GM12878 (cell line): ENCODE data around the gene ASCC1. TPM values are rescaled to one million over a fixed set of nuclear protein-coding genes. Genes with fewer than 3 reads are reported as not detected.

Experiments used
- ATAC-seq: fragments of 200-7000 bp; cut with Tn5 transposase; 3 replicates; pipeline ENCODE4 v1.9.1; 2020; ENCODE audit warnings: mild to moderate bottlenecking, moderate library complexity
- BruUV-seq: library from RNA; stranded (reverse); fragments of 400-500 nt; replicated peaks from 2 replicates; lab custom pipeline; 2021; lab: Mats Ljungman, UMichigan
- CTCF ChIA-PET: fragments of 300-600 bp; sonication (Branson Sonifier 250); formaldehyde crosslinking; extraction: SDS; loops from one replicate; lab custom pipeline; 2021; ENCODE audit warnings: inconsistent platforms; lab: Yijun Ruan, JAX
- POLR2A ChIA-PET: fragments of 350-600 bp; formaldehyde crosslinking; extraction: SDS; loops from one replicate; lab custom pipeline; 2021; ENCODE audit warnings: inconsistent platforms; lab: Charles Lee
- RAD21 ChIA-PET: fragments of 300-600 bp; sonication (Branson Sonifier 250); formaldehyde crosslinking; loops from one replicate; lab custom pipeline; 2023; ENCODE audit warnings: antibody characterized with exemption; ENCODE audit not compliant: unreplicated experiment; lab: Charles Lee
- SMC1A ChIA-PET: fragments of 300-600 bp; sonication (Branson Sonifier 250); formaldehyde crosslinking; loops from one replicate; lab custom pipeline; 2023; ENCODE audit not compliant: unreplicated experiment, uncharacterized antibody; lab: Charles Lee
- DNase-seq: peaks from one replicate; pipeline ENCODE4 v3.0.0-alpha.2; 2011; ENCODE audit warnings: low read depth, low spot score
- FAIRE-seq: peaks from 3 replicates; lab custom pipeline; 2011; peaks lifted over from hg19 to GRCh38; lab: Jason Lieb, UNC
- H2AFZ ChIP-seq: 2 replicates; pipeline ENCODE4 v1.6.0; 2011; ENCODE audit warnings: low read depth, low read length, control low read depth; ENCODE audit not compliant: control insufficient read depth
- H3K27ac ChIP-seq: 2 replicates; pipeline ENCODE4 v1.5.1; 2011; ENCODE audit warnings: control low read depth; ENCODE audit not compliant: control insufficient read depth, insufficient read depth
- H3K27me3 ChIP-seq, 2 experiments: replicated peaks in 1 of 2; 2 replicates each; pipeline versions ENCODE4 v1.6.0 to v1.6.1; 2011; ENCODE audit warnings: low read length in 1 of 2; ENCODE audit not compliant: control insufficient read depth in 2 of 2, insufficient read depth in 2 of 2
- H3K36me3 ChIP-seq, 2 experiments: 2 replicates each; pipeline ENCODE4 v1.5.1; 2011; ENCODE audit warnings: low read length in 1 of 2; ENCODE audit not compliant: control insufficient read depth in 2 of 2, insufficient read depth in 2 of 2
- H3K4me1 ChIP-seq: 2 replicates; pipeline ENCODE4 v1.6.1; 2011; ENCODE audit warnings: mild to moderate bottlenecking, low read length, moderate library complexity, mixed read lengths; ENCODE audit not compliant: control insufficient read depth, insufficient read depth
- H3K4me2 ChIP-seq: 2 replicates; pipeline ENCODE4 v1.6.0; 2011; ENCODE audit warnings: control low read depth; ENCODE audit not compliant: control insufficient read depth, insufficient read depth
- H3K4me3 ChIP-seq: fragments of 200-600 bp; sonication (generic); 2 replicates; pipeline ENCODE4 v1.5.1; 2016
- H3K79me2 ChIP-seq: 2 replicates; pipeline ENCODE4 v1.6.0; 2011; ENCODE audit warnings: low read length; ENCODE audit not compliant: control insufficient read depth, insufficient read depth
- H3K9ac ChIP-seq: 2 replicates; pipeline ENCODE4 v1.8.0; 2011; ENCODE audit warnings: low read length, control low read depth, mixed read lengths; ENCODE audit not compliant: control insufficient read depth, insufficient read depth
- H3K9me3 ChIP-seq: replicated peaks from 3 replicates; pipeline ENCODE4 v1.5.1; 2011; ENCODE audit warnings: mild to moderate bottlenecking, low read length; ENCODE audit not compliant: control insufficient read depth, insufficient read depth
- H4K20me1 ChIP-seq: 2 replicates; pipeline ENCODE4 v1.6.0; 2011; ENCODE audit not compliant: control insufficient read depth, insufficient read depth
- CHD2 ChIP-seq: IDR thresholded peaks from 2 replicates; pipeline ENCODE4 v1.6.1; 2011; ENCODE audit warnings: low read depth, low read length, improper control_type of control experiment, borderline replicate concordance
- WGBS: methylation state at CpG from one replicate; pipeline ENCODE4 v1.1.6; 2016; ENCODE audit warnings: low lambda C conversion rate; ENCODE audit not compliant: insufficient replicate concordance, insufficient coverage; ENCODE audit errors: missing lambda C conversion rate; 5-methylcytosine and 5-hydroxymethylcytosine counted together
- in situ Hi-C: fragments of 300-500 bp; cut with MboI; formaldehyde crosslinking; loops from 9 replicates; pipeline ENCODE4 v1.14.3; 2018; ENCODE audit warnings: mixed read lengths
- intact Hi-C: fragments of 100-400 bp; cut with micrococcal nuclease; formaldehyde crosslinking; loops from one replicate; pipeline ENCODE4 v1.14.2; 2022; ENCODE audit not compliant: unreplicated experiment
- polyA plus RNA-seq, 11 experiments: library from polyadenylated mRNA; depleted of rRNA in 4 of 11; unstranded in 6 of 11; stranded (reverse) in 5 of 11; fragments of >200 nt; fragmentation: Nextera tagmentation in 4 of 11; fragmentation: Illumina TruSeq in 1 of 11; extraction: Ambion mirVana in 4 of 11; extraction: Trizol in 1 of 11; gene quantifications; 1 replicate in 1 of 11; 2 replicates in 10 of 11; pipeline versions ENCODE4 v1.2.1 to v1.2.3, GENCODE V29; 2011 to 2016; ENCODE audit warnings: inconsistent platforms in 2 of 11, missing spikeins in 2 of 11, low read depth in 1 of 11
- total RNA-seq, 4 experiments: library from RNA; depleted of rRNA in 3 of 4; stranded (reverse); fragments of >200 nt in 3 of 4; fragmentation: Illumina TruSeq in 1 of 4; extraction: Trizol in 1 of 4; gene quantifications; 2 replicates each; pipeline versions ENCODE4 v1.2.1 to v1.2.3, GENCODE V29; 2013 to 2021
- TF ChIP-seq, protein P1 (sequence below): fragments of 450-650 bp; IDR thresholded peaks from 2 replicates; pipeline ENCODE4 v1.6.1; 2017; ENCODE audit warnings: mild to moderate bottlenecking, moderate library complexity
- TF ChIP-seq, protein P2 (sequence below), 3 experiments: IDR thresholded peaks in 2 of 3; conservative IDR thresholded peaks in 1 of 3; 2 replicates each; pipeline ENCODE4 v1.5.1; 2011; ENCODE audit warnings: low read depth in 3 of 3, low read length in 3 of 3, mild to moderate bottlenecking in 3 of 3, control low read depth in 2 of 3, moderate library complexity in 2 of 3, inconsistent platforms in 1 of 3, mixed read lengths in 1 of 3; ENCODE audit not compliant: control insufficient read depth in 2 of 3, insufficient read depth in 1 of 3; ENCODE audit errors: extremely low read depth in 1 of 3

ASCC1 gene
- total and polyA plus RNA-seq, 10 of the 15 experiments (the other 5 are each of a cell fraction or from before 2014, with no cell fraction given) = 23.3 to 80.6 (median 42.8) TPM

- CTCF ChIA-PET = interaction anchor here (0.5 to 7.6 kb wide), 15 partner anchors 8 to 408 kb away, joined by 3 to 59 read pairs (median 4); partner anchors contain the start of genes DDIT4 and PSAP
- 100% methylated on average over 4 of the region's 4 CpGs for WGBS
- no peak overlapping the region for H2AFZ ChIP-seq
- no peak overlapping the region for H3K4me3 ChIP-seq
- H3K79me2 ChIP-seq = peaks cover 2% of the 10 kb centered on the region
- ATAC-seq (no peak), DNase-seq (no peak), FAIRE-seq (no peak)
- in situ Hi-C loops = no loop called here
- RAD21 ChIA-PET = interaction anchor here (0.8 to 13.0 kb wide), 12 partner anchors 12 to 133 kb away, joined by 3 to 200 read pairs (median 54); partner anchors contain the start of genes ANAPC16, ASCC1 and DDIT4
- no peak overlapping the region for H3K9ac ChIP-seq
- H3K4me1 ChIP-seq = peaks cover 81% of the 10 kb centered on the region
- H3K4me2 ChIP-seq = no peak overlapping the region
- no peaks in the 10 kb centered on the region for H4K20me1 ChIP-seq
- POLR2A ChIA-PET = interaction anchor here (0.7 to 11.6 kb wide), 16 partner anchors 11 to 586 kb away, joined by 3 to 267 read pairs (median 6); partner anchors contain the start of genes ANAPC16, ASCC1 and DDIT4
- TF ChIP-seq CHD2 = no peak
- TF ChIP-seq, protein P1, sequence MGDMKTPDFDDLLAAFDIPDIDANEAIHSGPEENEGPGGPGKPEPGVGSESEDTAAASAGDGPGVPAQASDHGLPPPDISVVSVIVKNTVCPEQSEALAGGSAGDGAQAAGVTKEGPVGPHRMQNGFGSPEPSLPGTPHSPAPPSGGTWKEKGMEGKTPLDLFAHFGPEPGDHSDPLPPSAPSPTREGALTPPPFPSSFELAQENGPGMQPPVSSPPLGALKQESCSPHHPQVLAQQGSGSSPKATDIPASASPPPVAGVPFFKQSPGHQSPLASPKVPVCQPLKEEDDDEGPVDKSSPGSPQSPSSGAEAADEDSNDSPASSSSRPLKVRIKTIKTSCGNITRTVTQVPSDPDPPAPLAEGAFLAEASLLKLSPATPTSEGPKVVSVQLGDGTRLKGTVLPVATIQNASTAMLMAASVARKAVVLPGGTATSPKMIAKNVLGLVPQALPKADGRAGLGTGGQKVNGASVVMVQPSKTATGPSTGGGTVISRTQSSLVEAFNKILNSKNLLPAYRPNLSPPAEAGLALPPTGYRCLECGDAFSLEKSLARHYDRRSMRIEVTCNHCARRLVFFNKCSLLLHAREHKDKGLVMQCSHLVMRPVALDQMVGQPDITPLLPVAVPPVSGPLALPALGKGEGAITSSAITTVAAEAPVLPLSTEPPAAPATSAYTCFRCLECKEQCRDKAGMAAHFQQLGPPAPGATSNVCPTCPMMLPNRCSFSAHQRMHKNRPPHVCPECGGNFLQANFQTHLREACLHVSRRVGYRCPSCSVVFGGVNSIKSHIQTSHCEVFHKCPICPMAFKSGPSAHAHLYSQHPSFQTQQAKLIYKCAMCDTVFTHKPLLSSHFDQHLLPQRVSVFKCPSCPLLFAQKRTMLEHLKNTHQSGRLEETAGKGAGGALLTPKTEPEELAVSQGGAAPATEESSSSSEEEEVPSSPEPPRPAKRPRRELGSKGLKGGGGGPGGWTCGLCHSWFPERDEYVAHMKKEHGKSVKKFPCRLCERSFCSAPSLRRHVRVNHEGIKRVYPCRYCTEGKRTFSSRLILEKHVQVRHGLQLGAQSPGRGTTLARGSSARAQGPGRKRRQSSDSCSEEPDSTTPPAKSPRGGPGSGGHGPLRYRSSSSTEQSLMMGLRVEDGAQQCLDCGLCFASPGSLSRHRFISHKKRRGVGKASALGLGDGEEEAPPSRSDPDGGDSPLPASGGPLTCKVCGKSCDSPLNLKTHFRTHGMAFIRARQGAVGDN = no peak
- TF ChIP-seq, protein P2, sequence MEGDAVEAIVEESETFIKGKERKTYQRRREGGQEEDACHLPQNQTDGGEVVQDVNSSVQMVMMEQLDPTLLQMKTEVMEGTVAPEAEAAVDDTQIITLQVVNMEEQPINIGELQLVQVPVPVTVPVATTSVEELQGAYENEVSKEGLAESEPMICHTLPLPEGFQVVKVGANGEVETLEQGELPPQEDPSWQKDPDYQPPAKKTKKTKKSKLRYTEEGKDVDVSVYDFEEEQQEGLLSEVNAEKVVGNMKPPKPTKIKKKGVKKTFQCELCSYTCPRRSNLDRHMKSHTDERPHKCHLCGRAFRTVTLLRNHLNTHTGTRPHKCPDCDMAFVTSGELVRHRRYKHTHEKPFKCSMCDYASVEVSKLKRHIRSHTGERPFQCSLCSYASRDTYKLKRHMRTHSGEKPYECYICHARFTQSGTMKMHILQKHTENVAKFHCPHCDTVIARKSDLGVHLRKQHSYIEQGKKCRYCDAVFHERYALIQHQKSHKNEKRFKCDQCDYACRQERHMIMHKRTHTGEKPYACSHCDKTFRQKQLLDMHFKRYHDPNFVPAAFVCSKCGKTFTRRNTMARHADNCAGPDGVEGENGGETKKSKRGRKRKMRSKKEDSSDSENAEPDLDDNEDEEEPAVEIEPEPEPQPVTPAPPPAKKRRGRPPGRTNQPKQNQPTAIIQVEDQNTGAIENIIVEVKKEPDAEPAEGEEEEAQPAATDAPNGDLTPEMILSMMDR (IDR thresholded peaks at IDR 0.05 in 2 of 3, conservative IDR thresholded peaks at IDR 0.05 in 1 of 3; ENCODE audit: control insufficient read depth in 2 of 3, extremely low read depth in 1 of 3, insufficient read depth in 1 of 3, low read depth in 3 of 3, low read length in 3 of 3) = peak in 1 of 3 experiments; percentile 10; a peak in 1 of 6 replicates
- TF ChIP-seq, all 136 proteins: peak for 1
- SMC1A ChIA-PET = interaction anchor here (0.6 to 21.0 kb wide), 17 partner anchors 12 to 496 kb away, joined by 3 to 275 read pairs (median 8); partner anchors contain the start of gene DDIT4
- BruUV-seq = no TSS peak
- no peaks in the 10 kb centered on the region for H3K27me3 ChIP-seq
- intact Hi-C loops = no loop called here
- H3K36me3 ChIP-seq = no peaks in the 10 kb centered on the region
- peak overlapping the region; percentile 95 for H3K27ac ChIP-seq
- no peaks in the 10 kb centered on the region for H3K9me3 ChIP-seq
These were observed 42.5 kb upstream of the ASCC1 start for GRCh38 chr10:72258617-72259016.
